HEK293 (cell line): Measurements from ENCODE around the gene ZNF284.

Experiments used
- BCL11A ChIP-seq: fragments of 450-650 bp; formaldehyde crosslinking; IDR thresholded peaks from 2 replicates; pipeline ENCODE4 v1.5.1; 2016; ENCODE audit warnings: low read depth, missing biosample characterization, missing genetic modification characterization
- GFI1B ChIP-seq: fragments of 450-650 bp; formaldehyde crosslinking; IDR thresholded peaks from 2 replicates; pipeline ENCODE4 v1.5.1; 2016; ENCODE audit warnings: missing biosample characterization, missing genetic modification characterization
- KLF1 ChIP-seq: fragments of 450-650 bp; formaldehyde crosslinking; IDR thresholded peaks from 2 replicates; pipeline ENCODE4 v1.5.1; 2016; ENCODE audit warnings: missing biosample characterization, missing genetic modification characterization
- KLF10 ChIP-seq: fragments of 450-650 bp; IDR thresholded peaks from 2 replicates; pipeline ENCODE4 v1.5.1; 2018; ENCODE audit warnings: missing biosample characterization, mild to moderate bottlenecking, missing genetic modification characterization
- KLF16 ChIP-seq: fragments of 450-650 bp; formaldehyde crosslinking; IDR thresholded peaks from 2 replicates; pipeline ENCODE4 v1.5.1; 2017; ENCODE audit warnings: missing biosample characterization, missing genetic modification characterization
- KLF8 ChIP-seq: fragments of 450-650 bp; formaldehyde crosslinking; IDR thresholded peaks from 2 replicates; pipeline ENCODE4 v1.5.1; 2016; ENCODE audit warnings: missing biosample characterization, missing genetic modification characterization
- SP3 ChIP-seq: fragments of 450-650 bp; formaldehyde crosslinking; IDR thresholded peaks from 2 replicates; pipeline ENCODE4 v1.5.1; 2016; ENCODE audit warnings: missing biosample characterization, missing genetic modification characterization
- SP7 ChIP-seq: fragments of 450-650 bp; formaldehyde crosslinking; IDR thresholded peaks from 2 replicates; pipeline ENCODE4 v1.5.1; 2016; ENCODE audit warnings: missing biosample characterization, missing genetic modification characterization
- ZFP69B ChIP-seq: fragments of 450-650 bp; formaldehyde crosslinking; IDR thresholded peaks from 2 replicates; pipeline ENCODE4 v1.5.1; 2016; ENCODE audit warnings: missing biosample characterization, missing genetic modification characterization
- ZIC2 ChIP-seq: fragments of 450-650 bp; formaldehyde crosslinking; IDR thresholded peaks from 2 replicates; pipeline ENCODE4 v1.5.1; 2016; ENCODE audit warnings: missing biosample characterization, missing genetic modification characterization
- ZNF146 ChIP-seq: fragments of 450-650 bp; formaldehyde crosslinking; IDR thresholded peaks from 2 replicates; pipeline ENCODE4 v1.5.1; 2016; ENCODE audit warnings: missing biosample characterization, missing genetic modification characterization
- ZNF155 ChIP-seq: fragments of 450-650 bp; formaldehyde crosslinking; IDR thresholded peaks from 2 replicates; pipeline ENCODE4 v1.5.1; 2016; ENCODE audit warnings: missing biosample characterization, missing genetic modification characterization
- ZNF174 ChIP-seq: fragments of 450-650 bp; formaldehyde crosslinking; IDR thresholded peaks from 2 replicates; pipeline ENCODE4 v1.5.0; 2017; ENCODE audit warnings: missing biosample characterization, mild to moderate bottlenecking, missing genetic modification characterization
- ZNF221 ChIP-seq: fragments of 450-650 bp; formaldehyde crosslinking; IDR thresholded peaks from 2 replicates; pipeline ENCODE4 v1.5.1; 2017; ENCODE audit warnings: missing biosample characterization, missing genetic modification characterization, borderline replicate concordance
- ZNF350 ChIP-seq: fragments of 450-650 bp; formaldehyde crosslinking; IDR thresholded peaks from 2 replicates; pipeline ENCODE4 v1.5.0; 2017; ENCODE audit warnings: missing biosample characterization, mild to moderate bottlenecking, missing genetic modification characterization
- ZNF404 ChIP-seq: fragments of 450-650 bp; formaldehyde crosslinking; IDR thresholded peaks from 2 replicates; pipeline ENCODE4 v1.5.1; 2017; ENCODE audit warnings: missing biosample characterization, missing genetic modification characterization
- ZNF423 ChIP-seq: fragments of 450-650 bp; formaldehyde crosslinking; IDR thresholded peaks from 2 replicates; pipeline ENCODE4 v1.5.1; 2016; ENCODE audit warnings: missing biosample characterization, missing genetic modification characterization
- ZNF48 ChIP-seq: fragments of 450-650 bp; formaldehyde crosslinking; IDR thresholded peaks from 2 replicates; pipeline ENCODE4 v1.5.1; 2016; ENCODE audit warnings: missing biosample characterization, missing genetic modification characterization
- ZNF558 ChIP-seq: fragments of 450-650 bp; formaldehyde crosslinking; IDR thresholded peaks from 2 replicates; pipeline ENCODE4 v1.5.1; 2016; ENCODE audit warnings: missing biosample characterization, missing genetic modification characterization
- ZNF600 ChIP-seq: fragments of 450-650 bp; formaldehyde crosslinking; IDR thresholded peaks from 2 replicates; pipeline ENCODE4 v1.5.1; 2016; ENCODE audit warnings: missing biosample characterization, missing genetic modification characterization
- ZNF660 ChIP-seq: fragments of 450-650 bp; IDR thresholded peaks from 2 replicates; pipeline ENCODE4 v1.5.1; 2018; ENCODE audit warnings: missing biosample characterization, mild to moderate bottlenecking, missing genetic modification characterization
- ZNF670 ChIP-seq: fragments of 450-650 bp; formaldehyde crosslinking; IDR thresholded peaks from 2 replicates; pipeline ENCODE4 v1.5.1; 2016; ENCODE audit warnings: missing biosample characterization, missing genetic modification characterization, low read depth
- ZNF677 ChIP-seq: fragments of 450-650 bp; IDR thresholded peaks from 2 replicates; pipeline ENCODE4 v1.5.0; 2018; ENCODE audit warnings: missing biosample characterization, mild to moderate bottlenecking, missing genetic modification characterization, moderate library complexity
- ZNF707 ChIP-seq: fragments of 450-650 bp; formaldehyde crosslinking; IDR thresholded peaks from 2 replicates; pipeline ENCODE4 v1.5.1; 2016; ENCODE audit warnings: missing biosample characterization, missing genetic modification characterization
- ZNF776 ChIP-seq: fragments of 450-650 bp; formaldehyde crosslinking; IDR thresholded peaks from 2 replicates; pipeline ENCODE4 v1.5.0; 2017; ENCODE audit warnings: missing biosample characterization, missing genetic modification characterization, borderline replicate concordance
- ZNF785 ChIP-seq: fragments of 450-650 bp; formaldehyde crosslinking; IDR thresholded peaks from 2 replicates; pipeline ENCODE4 v1.5.1; 2016; ENCODE audit warnings: missing biosample characterization, missing genetic modification characterization
- ZSCAN30 ChIP-seq: fragments of 450-650 bp; IDR thresholded peaks from 2 replicates; pipeline ENCODE4 v1.5.1; 2018; ENCODE audit warnings: missing biosample characterization, mild to moderate bottlenecking, missing genetic modification characterization, moderate library complexity
- TF ChIP-seq, protein P1 (sequence below): fragments of 450-650 bp; formaldehyde crosslinking; IDR thresholded peaks from 2 replicates; pipeline ENCODE4 v1.5.1; 2017; ENCODE audit warnings: missing biosample characterization, missing genetic modification characterization
- TF ChIP-seq, protein P2 (sequence below): fragments of 450-650 bp; formaldehyde crosslinking; IDR thresholded peaks from 2 replicates; pipeline ENCODE4 v1.5.1; 2016; ENCODE audit warnings: missing biosample characterization, missing genetic modification characterization
- TF ChIP-seq, protein P3 (sequence below): fragments of 450-650 bp; formaldehyde crosslinking; IDR thresholded peaks from 2 replicates; pipeline ENCODE4 v1.5.1; 2016; ENCODE audit warnings: missing biosample characterization, missing genetic modification characterization
- TF ChIP-seq, protein P4 (sequence below): fragments of 450-650 bp; formaldehyde crosslinking; IDR thresholded peaks from 2 replicates; pipeline ENCODE4 v1.5.1; 2016; ENCODE audit warnings: missing biosample characterization, missing genetic modification characterization
- TF ChIP-seq, protein P5 (sequence below): fragments of 450-650 bp; formaldehyde crosslinking; optimal IDR thresholded peaks from 2 replicates; pipeline ENCODE3; 2016; ENCODE audit warnings: missing biosample characterization, mild to moderate bottlenecking, missing genetic modification characterization
- TF ChIP-seq, protein P6 (sequence below): fragments of 450-650 bp; formaldehyde crosslinking; IDR thresholded peaks from 2 replicates; pipeline ENCODE4 v1.5.1; 2016; ENCODE audit warnings: missing biosample characterization, missing genetic modification characterization, low read depth

ZNF284 gene

DNA sequence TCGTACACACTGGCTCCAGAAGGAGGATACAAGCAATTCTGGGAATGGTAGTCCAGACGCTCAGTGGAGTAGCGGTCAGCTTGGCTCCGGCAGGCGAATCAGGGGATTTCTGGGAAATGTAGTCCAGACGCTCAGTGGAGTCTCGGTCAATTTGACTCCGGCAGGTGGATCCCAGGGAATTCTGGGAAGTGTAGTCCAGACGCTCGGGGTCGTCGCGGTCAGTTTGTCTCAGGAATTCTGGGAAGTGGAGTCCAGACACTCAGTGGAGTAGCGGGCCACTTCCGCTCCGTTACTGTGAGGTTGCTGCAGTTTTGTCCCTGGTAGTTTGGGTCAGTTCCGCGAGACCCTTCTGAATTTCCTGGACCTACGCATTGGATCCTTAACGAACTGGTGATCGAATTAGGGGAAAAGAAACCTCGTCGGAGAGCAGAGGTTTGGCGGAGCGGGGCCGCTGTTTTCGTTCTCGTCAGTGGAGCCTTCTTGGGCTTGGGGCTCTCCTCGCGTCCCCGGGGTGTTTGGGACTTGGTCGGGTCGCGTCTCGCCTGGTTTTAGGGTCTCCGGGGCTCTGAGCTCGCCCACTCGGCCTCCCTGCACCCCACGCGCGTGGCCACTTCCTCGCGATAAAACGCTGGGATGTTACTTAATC is 41.3 kb downstream of the ZNF284 start, which contains the start of gene ZNF225 (continued):
- TF ChIP-seq ZIC2 (tag by site-specific recombination) (no peak), ZNF785 (no peak), ZNF558 (tag by site-specific recombination) (peak; percentile 27; the same call in 1 of the 2 replicates), KLF1 (tag by site-specific recombination) (no peak), ZNF174 (tag by site-specific recombination) (no peak), SP7 (peak; percentile 83; the same call in 1 of the 2 replicates), KLF10 (peak; percentile 18; the same call in 1 of the 2 replicates), KLF8 (tag by site-specific recombination) (peak; percentile 90), ZNF350 (tag by site-specific recombination) (no peak), ZNF221 (tag by site-specific recombination) (no peak), ZNF600 (peak; percentile 96), ZNF660 (peak; percentile 88), ZNF707 (tag by site-specific recombination) (no peak), ZNF404 (no peak), ZNF670 (tag by site-specific recombination) (no peak), ZFP69B (tag by site-specific recombination) (no peak), SP3 (peak; percentile 97), ZNF423 (tag by site-specific recombination) (no peak), ZNF677 (tag by site-specific recombination) (no peak), ZNF155 (no peak), ZNF48 (tag by site-specific recombination) (no peak), ZNF776 (tag by site-specific recombination) (no peak), GFI1B (tag by site-specific recombination) (no peak), ZSCAN30 (tag by site-specific recombination) (peak; percentile 41; the same call in 1 of the 2 replicates), BCL11A (peak; percentile 97), ZNF146 (tag by site-specific recombination) (no peak), KLF16 (tag by site-specific recombination) (peak; percentile 47; the same call in 1 of the 2 replicates)
- TF ChIP-seq, protein P1, sequence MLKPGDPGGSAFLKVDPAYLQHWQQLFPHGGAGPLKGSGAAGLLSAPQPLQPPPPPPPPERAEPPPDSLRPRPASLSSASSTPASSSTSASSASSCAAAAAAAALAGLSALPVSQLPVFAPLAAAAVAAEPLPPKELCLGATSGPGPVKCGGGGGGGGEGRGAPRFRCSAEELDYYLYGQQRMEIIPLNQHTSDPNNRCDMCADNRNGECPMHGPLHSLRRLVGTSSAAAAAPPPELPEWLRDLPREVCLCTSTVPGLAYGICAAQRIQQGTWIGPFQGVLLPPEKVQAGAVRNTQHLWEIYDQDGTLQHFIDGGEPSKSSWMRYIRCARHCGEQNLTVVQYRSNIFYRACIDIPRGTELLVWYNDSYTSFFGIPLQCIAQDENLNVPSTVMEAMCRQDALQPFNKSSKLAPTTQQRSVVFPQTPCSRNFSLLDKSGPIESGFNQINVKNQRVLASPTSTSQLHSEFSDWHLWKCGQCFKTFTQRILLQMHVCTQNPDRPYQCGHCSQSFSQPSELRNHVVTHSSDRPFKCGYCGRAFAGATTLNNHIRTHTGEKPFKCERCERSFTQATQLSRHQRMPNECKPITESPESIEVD: no peak
- TF ChIP-seq, protein P2, sequence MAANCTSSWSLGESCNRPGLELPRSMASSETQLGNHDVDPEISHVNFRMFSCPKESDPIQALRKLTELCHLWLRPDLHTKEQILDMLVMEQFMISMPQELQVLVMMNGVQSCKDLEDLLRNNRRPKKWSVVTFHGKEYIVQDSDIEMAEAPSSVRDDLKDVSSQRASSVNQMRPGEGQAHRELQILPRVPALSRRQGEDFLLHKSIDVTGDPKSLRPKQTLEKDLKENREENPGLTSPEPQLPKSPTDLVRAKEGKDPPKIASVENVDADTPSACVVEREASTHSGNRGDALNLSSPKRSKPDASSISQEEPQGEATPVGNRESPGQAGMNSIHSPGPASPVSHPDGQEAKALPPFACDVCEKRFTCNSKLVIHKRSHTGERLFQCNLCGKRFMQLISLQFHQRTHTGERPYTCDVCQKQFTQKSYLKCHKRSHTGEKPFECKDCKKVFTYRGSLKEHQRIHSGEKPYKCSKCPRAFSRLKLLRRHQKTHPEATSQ (tag by site-specific recombination): no peak; the same call in 1 of the 2 replicates
- TF ChIP-seq, protein P3, sequence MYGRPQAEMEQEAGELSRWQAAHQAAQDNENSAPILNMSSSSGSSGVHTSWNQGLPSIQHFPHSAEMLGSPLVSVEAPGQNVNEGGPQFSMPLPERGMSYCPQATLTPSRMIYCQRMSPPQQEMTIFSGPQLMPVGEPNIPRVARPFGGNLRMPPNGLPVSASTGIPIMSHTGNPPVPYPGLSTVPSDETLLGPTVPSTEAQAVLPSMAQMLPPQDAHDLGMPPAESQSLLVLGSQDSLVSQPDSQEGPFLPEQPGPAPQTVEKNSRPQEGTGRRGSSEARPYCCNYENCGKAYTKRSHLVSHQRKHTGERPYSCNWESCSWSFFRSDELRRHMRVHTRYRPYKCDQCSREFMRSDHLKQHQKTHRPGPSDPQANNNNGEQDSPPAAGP (tag by site-specific recombination): no peak; the same call in 1 of the 2 replicates
- TF ChIP-seq, protein P4, sequence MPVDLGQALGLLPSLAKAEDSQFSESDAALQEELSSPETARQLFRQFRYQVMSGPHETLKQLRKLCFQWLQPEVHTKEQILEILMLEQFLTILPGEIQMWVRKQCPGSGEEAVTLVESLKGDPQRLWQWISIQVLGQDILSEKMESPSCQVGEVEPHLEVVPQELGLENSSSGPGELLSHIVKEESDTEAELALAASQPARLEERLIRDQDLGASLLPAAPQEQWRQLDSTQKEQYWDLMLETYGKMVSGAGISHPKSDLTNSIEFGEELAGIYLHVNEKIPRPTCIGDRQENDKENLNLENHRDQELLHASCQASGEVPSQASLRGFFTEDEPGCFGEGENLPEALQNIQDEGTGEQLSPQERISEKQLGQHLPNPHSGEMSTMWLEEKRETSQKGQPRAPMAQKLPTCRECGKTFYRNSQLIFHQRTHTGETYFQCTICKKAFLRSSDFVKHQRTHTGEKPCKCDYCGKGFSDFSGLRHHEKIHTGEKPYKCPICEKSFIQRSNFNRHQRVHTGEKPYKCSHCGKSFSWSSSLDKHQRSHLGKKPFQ (tag by site-specific recombination): no peak
- TF ChIP-seq, protein P5, sequence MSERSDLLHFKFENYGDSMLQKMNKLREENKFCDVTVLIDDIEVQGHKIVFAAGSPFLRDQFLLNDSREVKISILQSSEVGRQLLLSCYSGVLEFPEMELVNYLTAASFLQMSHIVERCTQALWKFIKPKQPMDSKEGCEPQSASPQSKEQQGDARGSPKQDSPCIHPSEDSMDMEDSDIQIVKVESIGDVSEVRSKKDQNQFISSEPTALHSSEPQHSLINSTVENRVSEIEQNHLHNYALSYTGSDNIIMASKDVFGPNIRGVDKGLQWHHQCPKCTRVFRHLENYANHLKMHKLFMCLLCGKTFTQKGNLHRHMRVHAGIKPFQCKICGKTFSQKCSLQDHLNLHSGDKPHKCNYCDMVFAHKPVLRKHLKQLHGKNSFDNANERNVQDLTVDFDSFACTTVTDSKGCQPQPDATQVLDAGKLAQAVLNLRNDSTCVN: peak; percentile 53
- TF ChIP-seq, protein P6, sequence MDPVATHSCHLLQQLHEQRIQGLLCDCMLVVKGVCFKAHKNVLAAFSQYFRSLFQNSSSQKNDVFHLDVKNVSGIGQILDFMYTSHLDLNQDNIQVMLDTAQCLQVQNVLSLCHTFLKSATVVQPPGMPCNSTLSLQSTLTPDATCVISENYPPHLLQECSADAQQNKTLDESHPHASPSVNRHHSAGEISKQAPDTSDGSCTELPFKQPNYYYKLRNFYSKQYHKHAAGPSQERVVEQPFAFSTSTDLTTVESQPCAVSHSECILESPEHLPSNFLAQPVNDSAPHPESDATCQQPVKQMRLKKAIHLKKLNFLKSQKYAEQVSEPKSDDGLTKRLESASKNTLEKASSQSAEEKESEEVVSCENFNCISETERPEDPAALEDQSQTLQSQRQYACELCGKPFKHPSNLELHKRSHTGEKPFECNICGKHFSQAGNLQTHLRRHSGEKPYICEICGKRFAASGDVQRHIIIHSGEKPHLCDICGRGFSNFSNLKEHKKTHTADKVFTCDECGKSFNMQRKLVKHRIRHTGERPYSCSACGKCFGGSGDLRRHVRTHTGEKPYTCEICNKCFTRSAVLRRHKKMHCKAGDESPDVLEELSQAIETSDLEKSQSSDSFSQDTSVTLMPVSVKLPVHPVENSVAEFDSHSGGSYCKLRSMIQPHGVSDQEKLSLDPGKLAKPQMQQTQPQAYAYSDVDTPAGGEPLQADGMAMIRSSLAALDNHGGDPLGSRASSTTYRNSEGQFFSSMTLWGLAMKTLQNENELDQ (tag by site-specific recombination): no peak
